Neural progenitor cell (in vitro differentiated cells): Measurements from ENCODE around the gene ARHGEF38. TPM values are rescaled to one million over a fixed set of nuclear protein-coding genes. Genes with fewer than 3 reads are reported as not detected.

Experiments used
- DNase-seq: peaks from one replicate; pipeline ENCODE4 v3.0.0-alpha.2; 2016; ENCODE audit warnings: low spot score
- H2AFZ ChIP-seq: fragments of 200-600 bp; sonication (generic); replicated peaks from 2 replicates; pipeline ENCODE4 v1.6.1; 2016; ENCODE audit warnings: antibody characterized with exemption
- H3F3A ChIP-seq: fragments of 200-600 bp; sonication (generic); 2 replicates; pipeline ENCODE4 v1.6.1; 2016; ENCODE audit warnings: antibody characterized with exemption, low read depth
- H3K27ac ChIP-seq: fragments of 200-600 bp; sonication (generic); 2 replicates; pipeline ENCODE4 v1.5.1; 2016; ENCODE audit warnings: mild to moderate bottlenecking
- H3K27me3 ChIP-seq: fragments of 200-600 bp; sonication (generic); 2 replicates; pipeline ENCODE4 v1.6.1; 2016; ENCODE audit warnings: mild to moderate bottlenecking, moderate library complexity
- H3K36me3 ChIP-seq: fragments of 200-600 bp; sonication (generic); 2 replicates; pipeline ENCODE4 v1.5.1; 2016
- H3K4me1 ChIP-seq: fragments of 200-600 bp; sonication (generic); 2 replicates; pipeline ENCODE4 v1.6.1; 2016; ENCODE audit warnings: mixed run types
- H3K4me2 ChIP-seq: fragments of 200-600 bp; sonication (generic); 2 replicates; pipeline ENCODE4 v1.6.1; 2016
- H3K4me3 ChIP-seq: fragments of 200-600 bp; sonication (generic); 2 replicates; pipeline ENCODE4 v1.5.1; 2016
- H3K79me2 ChIP-seq: fragments of 200-600 bp; sonication (generic); 2 replicates; pipeline ENCODE4 v1.6.1; 2016; ENCODE audit warnings: low read depth
- H3K9ac ChIP-seq: fragments of 200-600 bp; sonication (generic); 2 replicates; pipeline ENCODE4 v1.6.1; 2016
- H3K9me3 ChIP-seq: fragments of 200-600 bp; sonication (generic); 2 replicates; pipeline ENCODE4 v1.5.1; 2016; ENCODE audit warnings: low read depth
- H4K20me1 ChIP-seq: fragments of 200-600 bp; sonication (generic); 2 replicates; pipeline ENCODE4 v1.6.1; 2016; ENCODE audit warnings: low read depth
- H3K27ac Mint-ChIP-seq: 3 replicates; pipeline ENCODE4 v1.8.0; 2021; ENCODE audit warnings: mixed read lengths
- H3K27me3 Mint-ChIP-seq: 2 replicates; pipeline ENCODE4 v1.8.0; 2022; ENCODE audit warnings: low read depth, mild to moderate bottlenecking, inconsistent platforms, moderate library complexity, mixed read lengths; ENCODE audit not compliant: insufficient read depth
- H3K36me3 Mint-ChIP-seq: 3 replicates; pipeline ENCODE4 v1.8.0; 2021; ENCODE audit warnings: mixed read lengths
- H3K4me1 Mint-ChIP-seq: 3 replicates; pipeline ENCODE4 v1.8.0; 2021; ENCODE audit warnings: mixed read lengths
- H3K4me3 Mint-ChIP-seq: 3 replicates; pipeline ENCODE4 v1.8.0; 2021; ENCODE audit warnings: mild to moderate bottlenecking, moderate library complexity, mixed read lengths
- H3K9me3 Mint-ChIP-seq: 3 replicates; pipeline ENCODE4 v1.8.0; 2020; ENCODE audit warnings: mixed read lengths
- CTCF ChIP-seq: fragments of 200-600 bp; sonication (generic); IDR thresholded peaks from 2 replicates; pipeline ENCODE4 v1.5.1; 2017; ENCODE audit warnings: antibody characterized with exemption, mild to moderate bottlenecking
- EZH2 ChIP-seq: fragments of 200-600 bp; sonication (generic); IDR thresholded peaks from 2 replicates; pipeline ENCODE4 v1.6.1; 2017; ENCODE audit warnings: antibody characterized with exemption, mild to moderate bottlenecking, moderate library complexity
- EZH2phosphoT487 ChIP-seq: fragments of 200-600 bp; sonication (generic); IDR thresholded peaks from 2 replicates; pipeline ENCODE4 v1.6.1; 2017; ENCODE audit warnings: antibody characterized with exemption
- total RNA-seq: library from RNA; depleted of rRNA; stranded (reverse); fragments of >200 nt; gene quantifications from 2 replicates; pipeline ENCODE4 v1.2.3, GENCODE V29; 2015; ENCODE audit warnings: low replicate concordance

Gene ARHGEF38
- total RNA-seq, 1 donor from 2014 or later: 0.28 TPM

GRCh38 chr4:105509291-105509690 lies 43.1 kb upstream of the ARHGEF38 start:
- Histone ChIP-seq H3K27me3 (peaks cover 4% of the 10 kb centered on the region), H3K4me3 (no peak overlapping the region), H3K4me2 (no peak overlapping the region), H3K4me1 (no peaks in the 10 kb centered on the region), H4K20me1 (no peaks in the 10 kb centered on the region), H3K36me3 (no peaks in the 10 kb centered on the region), H2AFZ (no peak overlapping the region), H3K9ac (no peak overlapping the region), H3K79me2 (no peaks in the 10 kb centered on the region), H3F3A (no peaks in the 10 kb centered on the region), H3K9me3 (no peaks in the 10 kb centered on the region), H3K27ac (no peak overlapping the region)
- no peaks in the 10 kb centered on the region for H3K4me1 Mint-ChIP-seq
- peaks cover 11% of the 10 kb centered on the region for H3K9me3 Mint-ChIP-seq
- TF ChIP-seq EZH2: no peak
- H3K27ac Mint-ChIP-seq: no peak overlapping the region
- no peaks in the 10 kb centered on the region for H3K27me3 Mint-ChIP-seq
- no peak overlapping the region for H3K4me3 Mint-ChIP-seq
- no peaks in the 10 kb centered on the region for H3K36me3 Mint-ChIP-seq
- DNase-seq: no peak

- H4K20me1 ChIP-seq: no peaks in the 10 kb centered on the region
- Mint-ChIP-seq H3K4me1 (no peaks in the 10 kb centered on the region), H3K36me3 (no peaks in the 10 kb centered on the region), H3K4me3 (no peak overlapping the region), H3K9me3 (peaks cover 11% of the 10 kb centered on the region), H3K27me3 (no peaks in the 10 kb centered on the region), H3K27ac (no peak overlapping the region)
- no peak overlapping the region for H3K4me2 ChIP-seq
- no peaks in the 10 kb centered on the region for H3K4me1 ChIP-seq
- H3K9me3 ChIP-seq: no peaks in the 10 kb centered on the region
- no peaks in the 10 kb centered on the region for H3K36me3 ChIP-seq
- no peak overlapping the region for H3K4me3 ChIP-seq
- H3K27ac ChIP-seq: no peak overlapping the region
- H3K27me3 ChIP-seq: peaks cover 4% of the 10 kb centered on the region
- no peak overlapping the region for H3K9ac ChIP-seq
- no peak overlapping the region for H2AFZ ChIP-seq
- no peaks in the 10 kb centered on the region for H3K79me2 ChIP-seq
- no peak for DNase-seq
- H3F3A ChIP-seq: no peaks in the 10 kb centered on the region
- TF ChIP-seq EZH2phosphoT487 (no peak), CTCF (no peak), EZH2 (no peak)
These were observed 42.7 kb upstream of the ARHGEF38 start for GRCh38 chr4:105509714-105510113.

GRCh38 chr4:105510245-105510644 lies 42.2 kb upstream of the ARHGEF38 start:
- no peak for DNase-seq
- Histone ChIP-seq H4K20me1 (no peaks in the 10 kb centered on the region), H2AFZ (no peak overlapping the region), H3K79me2 (no peaks in the 10 kb centered on the region), H3K27ac (no peak overlapping the region), H3K9me3 (no peaks in the 10 kb centered on the region), H3K4me2 (no peak overlapping the region), H3K9ac (no peak overlapping the region), H3K27me3 (peaks cover 4% of the 10 kb centered on the region), H3K4me1 (no peaks in the 10 kb centered on the region), H3K4me3 (no peak overlapping the region), H3K36me3 (no peaks in the 10 kb centered on the region), H3F3A (no peaks in the 10 kb centered on the region)
- no peaks in the 10 kb centered on the region for H3K4me1 Mint-ChIP-seq
- H3K9me3 Mint-ChIP-seq: peaks cover 11% of the 10 kb centered on the region
- no peak overlapping the region for H3K4me3 Mint-ChIP-seq
- no peaks in the 10 kb centered on the region for H3K36me3 Mint-ChIP-seq
- TF ChIP-seq EZH2phosphoT487: no peak
- no peak for TF ChIP-seq EZH2
- TF ChIP-seq CTCF: no peak
- H3K27me3 Mint-ChIP-seq: no peaks in the 10 kb centered on the region
- H3K27ac Mint-ChIP-seq: no peak overlapping the region

- Histone ChIP-seq H3K4me3 (no peak overlapping the region), H3K4me1 (no peaks in the 10 kb centered on the region), H2AFZ (no peak overlapping the region), H3K9me3 (no peaks in the 10 kb centered on the region), H3K27me3 (peaks cover 11% of the 10 kb centered on the region), H3K9ac (no peak overlapping the region), H3K4me2 (no peak overlapping the region), H3K27ac (no peak overlapping the region), H3F3A (no peaks in the 10 kb centered on the region), H3K36me3 (no peaks in the 10 kb centered on the region), H4K20me1 (no peaks in the 10 kb centered on the region), H3K79me2 (no peaks in the 10 kb centered on the region)
- H3K36me3 Mint-ChIP-seq: no peaks in the 10 kb centered on the region
- H3K9me3 Mint-ChIP-seq: no peaks in the 10 kb centered on the region
- H3K27ac Mint-ChIP-seq: no peak overlapping the region
- TF ChIP-seq EZH2 (no peak), EZH2phosphoT487 (no peak), CTCF (peak; percentile 84)
- peak; percentile 68 for DNase-seq
- no peak overlapping the region for H3K4me3 Mint-ChIP-seq
- H3K27me3 Mint-ChIP-seq: no peaks in the 10 kb centered on the region
- no peaks in the 10 kb centered on the region for H3K4me1 Mint-ChIP-seq
These were observed 31.3 kb upstream of the ARHGEF38 start for GRCh38 chr4:105520819-105521790.
